ENCODE measurements around the gene SERPINH1. TPM values are rescaled to one million over a fixed set of nuclear protein-coding genes. Genes with fewer than 3 reads are reported as not detected.
"Not testable (repeated sequence)": the region's sequence is repeated elsewhere in the genome, so short reads cannot be mapped to it uniquely, and the experiment has no call there.

Gene SERPINH1
- total RNA-seq, 1 donor from 2014 or later, result 12.6 TPM

DNA sequence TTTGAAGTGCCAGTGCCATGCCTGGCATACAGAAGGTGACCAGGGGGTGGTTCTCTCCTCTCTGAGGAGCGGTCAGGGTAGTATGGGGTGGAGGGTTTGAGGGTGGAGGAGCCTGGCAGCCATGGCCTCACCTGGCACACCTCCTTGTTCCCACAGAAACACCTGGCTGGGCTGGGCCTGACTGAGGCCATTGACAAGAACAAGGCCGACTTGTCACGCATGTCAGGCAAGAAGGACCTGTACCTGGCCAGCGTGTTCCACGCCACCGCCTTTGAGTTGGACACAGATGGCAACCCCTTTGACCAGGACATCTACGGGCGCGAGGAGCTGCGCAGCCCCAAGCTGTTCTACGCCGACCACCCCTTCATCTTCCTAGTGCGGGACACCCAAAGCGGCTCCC is 9.6 kb downstream of the SERPINH1 start:
- intact Hi-C loops (cut with micrococcal nuclease), result no loop called here

DNA sequence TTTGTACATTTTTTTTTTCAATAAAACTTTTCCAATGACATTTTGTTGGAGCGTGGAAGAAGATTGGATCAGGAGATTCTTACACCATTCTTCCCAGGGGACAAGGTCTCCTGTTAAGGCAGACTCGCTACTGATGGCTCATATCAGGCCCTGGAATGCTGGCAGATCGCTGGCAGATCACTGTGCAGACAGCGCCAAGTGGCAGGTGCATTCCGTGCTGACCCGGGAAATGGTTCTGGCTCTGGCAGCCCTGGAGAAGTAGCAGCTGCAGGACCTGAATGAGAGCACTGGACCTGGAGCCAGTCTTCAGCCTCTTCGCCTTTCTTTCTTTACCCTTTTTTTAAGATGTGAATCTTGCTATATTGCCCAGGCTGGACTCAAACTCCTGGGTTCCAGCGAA is 10.7 kb downstream of the SERPINH1 start:
- intact Hi-C loops (cut with micrococcal nuclease), result no loop called here

DNA sequence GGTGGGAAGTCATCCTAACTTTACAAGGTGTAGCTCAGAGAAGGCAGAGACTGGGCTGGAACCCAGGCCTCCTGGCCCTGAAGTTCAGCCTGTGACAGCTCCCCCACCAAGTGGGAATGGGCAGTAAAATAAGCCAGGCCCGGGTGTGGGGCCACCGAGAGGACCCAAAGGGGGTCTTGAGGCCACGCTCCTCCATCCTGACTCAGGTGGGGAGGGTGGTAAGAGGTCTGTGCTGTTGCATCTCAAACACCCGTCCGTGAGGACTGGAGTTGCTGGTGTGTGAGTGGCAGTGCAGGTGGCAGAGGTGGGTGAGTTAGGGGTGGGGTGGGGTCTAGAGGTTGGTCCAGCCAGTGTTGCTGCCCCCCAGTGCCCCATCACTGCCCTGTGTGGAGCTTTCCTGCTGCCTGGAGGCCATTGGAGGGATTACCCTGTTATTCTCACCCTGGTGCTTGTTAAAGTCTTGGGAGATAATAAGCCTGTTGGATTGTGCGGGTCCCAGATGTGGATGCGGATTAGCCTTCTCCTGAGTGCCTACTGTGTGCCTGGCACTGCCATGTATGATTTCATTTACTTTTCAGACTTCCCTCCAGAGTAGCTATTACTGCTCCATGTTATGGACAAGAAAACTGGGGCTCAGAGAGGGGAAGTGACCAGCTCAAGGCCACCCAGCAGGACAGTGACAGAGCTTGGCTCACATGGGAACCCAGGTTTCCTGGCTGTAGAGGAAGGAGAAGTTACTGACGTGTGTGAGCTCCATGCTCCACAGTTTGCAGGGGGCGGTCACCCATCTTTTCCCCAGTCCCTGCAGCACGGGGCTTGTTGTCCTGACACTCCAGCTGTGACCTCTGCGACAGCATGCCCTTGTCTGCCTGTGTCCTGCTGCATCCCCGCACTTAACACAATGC is 12.9 kb downstream of the SERPINH1 start:
- intact Hi-C loops (cut with micrococcal nuclease), result no loop called here

DNA sequence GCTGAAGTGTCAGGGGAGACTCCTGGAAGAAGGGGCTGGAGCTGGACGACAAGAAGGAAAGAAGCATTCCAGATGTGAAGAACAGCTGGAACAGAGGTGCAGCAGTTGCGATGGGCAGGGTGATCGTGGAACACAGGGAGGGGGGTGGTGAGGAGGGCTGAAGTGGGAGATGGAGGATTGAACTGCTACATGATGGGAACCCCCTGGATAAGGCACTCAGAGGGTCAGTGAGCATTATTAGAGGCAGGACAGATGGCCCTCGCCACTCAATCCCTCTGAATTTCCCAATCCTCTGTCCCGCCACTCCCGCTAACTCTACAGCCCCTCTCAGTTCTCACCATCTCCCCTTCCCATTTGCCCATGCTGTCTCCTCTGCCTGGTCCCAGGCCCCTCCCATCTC is 14.0 kb downstream of the SERPINH1 start:
- intact Hi-C loops (cut with micrococcal nuclease), result no loop called here

DNA sequence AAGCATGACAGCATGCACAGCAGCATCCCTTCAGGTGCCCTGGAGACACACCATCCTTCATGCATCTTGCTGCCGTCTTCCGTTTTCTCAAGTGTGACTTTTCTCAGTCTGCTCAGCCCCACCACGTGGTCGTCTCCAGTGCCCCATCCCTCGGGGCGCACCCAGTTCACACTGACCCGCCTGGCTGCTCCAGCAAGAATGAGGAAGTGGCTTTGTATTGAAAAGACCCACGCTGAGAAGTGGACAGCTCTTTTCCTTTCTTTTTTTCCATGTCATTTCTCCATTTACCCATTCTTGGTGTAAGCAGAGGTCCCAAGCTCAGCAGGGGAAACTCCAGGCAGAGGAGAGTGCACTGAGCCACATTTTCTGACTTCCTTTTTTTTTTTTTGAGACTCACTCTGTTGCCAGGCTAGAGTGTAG is 14.5 kb downstream of the SERPINH1 start:
- intact Hi-C loops (cut with micrococcal nuclease), result no loop called here

DNA sequence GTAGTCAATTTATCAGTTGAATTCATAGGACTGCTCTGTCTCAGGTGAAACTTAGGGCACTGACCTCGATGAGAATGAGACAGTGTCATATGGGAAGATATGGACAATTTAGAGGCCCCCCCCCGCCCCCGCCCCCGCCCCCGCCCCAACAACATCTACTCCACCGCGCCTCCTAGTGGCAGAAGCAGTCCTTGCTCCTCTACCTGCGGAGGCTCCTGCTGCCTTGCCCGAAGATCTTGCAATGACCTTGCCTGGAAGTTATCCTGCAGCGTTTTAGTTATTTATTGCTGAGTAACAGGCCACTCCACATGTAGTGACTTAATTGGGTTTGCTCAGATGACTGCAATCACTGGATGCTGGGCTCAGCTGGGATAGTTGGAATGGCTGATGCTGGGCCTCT is 15.2 kb downstream of the SERPINH1 start:
- intact Hi-C loops (cut with micrococcal nuclease), result no loop called here

DNA sequence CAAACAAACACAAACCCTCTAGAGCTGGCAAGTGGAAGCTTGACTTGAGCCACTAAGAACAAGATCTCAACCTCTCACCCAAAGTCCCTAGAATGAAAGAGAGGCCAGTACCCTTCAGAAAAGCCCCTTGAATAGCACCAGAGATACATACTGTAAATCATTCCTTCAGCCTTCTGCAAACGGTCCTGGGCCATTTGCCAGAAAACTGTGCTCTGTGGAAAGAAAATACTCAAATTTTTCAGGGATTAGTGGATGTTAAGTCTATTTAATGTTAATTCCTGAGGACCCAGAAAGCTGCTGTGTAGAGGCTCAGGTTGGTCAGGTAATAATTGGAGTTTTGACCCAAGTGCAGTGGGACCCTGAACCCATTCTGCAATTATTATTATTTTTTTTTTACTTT is 16.9 kb downstream of the SERPINH1 start:
- intact Hi-C loops (cut with micrococcal nuclease), result no loop called here

DNA sequence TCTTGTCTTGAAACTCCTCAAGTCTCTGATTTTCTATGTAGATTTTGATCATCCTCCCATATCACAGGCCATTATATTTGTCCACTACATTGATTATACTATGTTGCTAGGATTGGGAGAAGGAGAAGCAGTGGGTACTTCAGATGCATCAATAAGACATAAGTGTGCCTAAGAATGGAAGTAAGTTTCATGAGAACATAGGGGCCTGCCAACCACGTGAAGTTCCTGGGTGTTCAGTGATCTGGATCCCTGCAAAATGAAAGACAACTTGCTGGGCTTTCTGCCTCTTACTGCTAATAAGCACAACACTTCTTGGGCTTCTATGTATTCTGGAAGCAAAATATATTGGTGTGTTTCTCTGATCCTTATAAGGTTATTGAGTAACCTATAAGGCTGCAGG is 17.8 kb downstream of the SERPINH1 start:
- intact Hi-C loops (cut with micrococcal nuclease), result no loop called here

DNA sequence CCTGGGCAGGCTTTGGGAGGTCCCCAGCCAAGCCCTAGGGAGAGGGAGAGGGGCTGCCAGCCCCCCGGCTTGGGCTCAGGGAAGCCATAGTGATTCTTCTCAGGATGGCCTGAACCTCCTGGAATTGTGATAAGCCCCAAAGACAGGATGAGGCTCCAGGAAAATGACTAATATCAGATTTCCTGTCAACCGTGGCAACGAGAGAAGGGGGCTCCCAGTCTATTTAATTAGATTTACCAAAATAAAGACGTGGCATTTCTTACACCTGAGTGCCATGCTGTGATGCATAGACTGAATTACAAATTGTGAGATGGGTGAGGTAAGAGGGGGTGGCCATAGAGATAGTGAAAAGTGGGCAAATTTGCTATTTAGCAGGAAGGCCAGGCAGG is 20.4 kb downstream of the SERPINH1 start:
- intact Hi-C loops (cut with micrococcal nuclease), result no loop called here

DNA sequence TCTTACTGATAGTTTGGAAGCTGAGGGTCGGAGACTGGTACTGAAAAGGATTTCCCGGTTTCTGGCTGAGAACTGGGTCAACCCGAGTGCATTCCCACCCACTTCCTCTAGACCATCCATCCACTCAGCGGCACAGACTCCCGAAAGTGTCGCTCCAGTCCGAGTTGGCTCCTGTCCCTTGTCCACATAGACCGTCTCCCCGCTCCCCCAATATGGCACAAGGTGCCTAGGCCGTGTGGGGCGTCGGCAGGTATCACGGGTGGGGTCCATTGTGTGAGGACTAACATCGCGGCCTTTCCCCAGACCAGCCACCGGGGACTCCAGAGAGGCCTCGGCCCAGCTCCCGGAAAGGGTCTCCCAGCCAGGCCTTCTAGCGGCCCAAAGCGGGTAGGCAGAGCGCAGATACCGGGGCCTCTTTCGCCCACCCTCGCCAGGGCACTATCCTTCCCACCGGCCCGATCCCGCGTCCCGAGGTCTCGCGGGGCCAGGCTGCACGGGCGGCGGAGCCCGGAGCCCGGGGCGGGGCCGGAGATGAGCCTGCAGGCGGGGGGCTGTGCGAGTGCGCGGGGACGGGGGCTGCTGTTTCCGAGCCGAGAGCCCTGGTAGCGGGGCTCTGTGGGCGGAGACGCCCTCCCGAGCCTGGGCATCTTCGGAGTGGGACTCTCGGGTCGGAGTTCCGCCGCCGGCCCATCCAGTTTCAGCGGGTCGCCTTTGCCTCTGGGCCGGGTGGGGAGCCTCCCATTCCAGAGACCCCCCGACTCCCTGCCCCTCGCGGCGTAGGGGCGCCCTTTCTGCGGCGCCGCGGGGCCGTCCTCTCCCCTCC is 21.1 kb downstream of the SERPINH1 start:
- intact Hi-C loops (cut with micrococcal nuclease), result no loop called here

DNA sequence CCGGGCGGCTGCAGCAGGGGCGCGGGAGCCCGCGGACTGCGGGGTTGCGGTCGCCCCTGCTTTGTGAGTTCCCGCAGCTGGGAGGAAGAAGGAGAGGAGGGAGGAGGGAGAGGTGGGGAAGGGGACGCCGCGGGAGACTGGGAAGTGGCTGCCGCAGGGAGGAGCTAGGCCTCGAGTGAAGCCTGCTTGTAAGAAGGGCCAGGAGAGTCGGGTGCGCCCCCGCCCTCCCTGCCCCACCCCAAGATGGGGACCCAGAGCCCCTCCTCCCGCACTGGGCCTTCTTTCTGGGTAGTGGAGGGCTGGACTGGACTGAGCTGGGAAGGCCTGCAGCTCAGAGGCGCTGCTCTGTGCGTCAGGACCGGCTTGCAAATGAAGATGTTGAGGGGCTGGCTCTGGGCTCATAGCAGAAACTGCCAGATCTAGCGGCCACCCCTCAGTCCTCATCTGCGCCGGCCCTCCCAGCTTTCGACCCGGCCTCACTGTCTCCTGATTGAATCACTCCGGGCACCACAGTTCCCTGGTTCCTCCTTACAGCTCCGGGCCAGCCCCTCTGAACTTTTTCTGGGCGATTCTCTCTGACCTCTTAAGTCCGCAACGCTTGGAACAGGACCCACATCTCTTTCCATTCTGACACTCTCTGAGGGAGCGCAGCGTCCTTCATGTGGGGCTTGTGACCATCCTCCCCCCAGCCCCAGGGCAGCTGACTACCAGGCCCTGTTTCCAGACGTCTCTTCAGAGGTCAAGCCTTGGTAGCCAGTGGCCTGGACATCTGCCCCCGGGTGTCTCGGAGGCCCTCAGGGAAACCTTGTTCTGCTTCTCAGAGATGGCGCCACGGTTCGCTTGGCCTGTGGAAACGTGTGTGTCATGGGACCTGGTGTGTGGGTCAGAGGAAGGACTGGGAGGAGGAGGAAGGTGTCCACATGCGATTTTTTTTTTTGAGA is 21.9 kb downstream of the SERPINH1 start:
- intact Hi-C loops (cut with micrococcal nuclease), result no loop called here

DNA sequence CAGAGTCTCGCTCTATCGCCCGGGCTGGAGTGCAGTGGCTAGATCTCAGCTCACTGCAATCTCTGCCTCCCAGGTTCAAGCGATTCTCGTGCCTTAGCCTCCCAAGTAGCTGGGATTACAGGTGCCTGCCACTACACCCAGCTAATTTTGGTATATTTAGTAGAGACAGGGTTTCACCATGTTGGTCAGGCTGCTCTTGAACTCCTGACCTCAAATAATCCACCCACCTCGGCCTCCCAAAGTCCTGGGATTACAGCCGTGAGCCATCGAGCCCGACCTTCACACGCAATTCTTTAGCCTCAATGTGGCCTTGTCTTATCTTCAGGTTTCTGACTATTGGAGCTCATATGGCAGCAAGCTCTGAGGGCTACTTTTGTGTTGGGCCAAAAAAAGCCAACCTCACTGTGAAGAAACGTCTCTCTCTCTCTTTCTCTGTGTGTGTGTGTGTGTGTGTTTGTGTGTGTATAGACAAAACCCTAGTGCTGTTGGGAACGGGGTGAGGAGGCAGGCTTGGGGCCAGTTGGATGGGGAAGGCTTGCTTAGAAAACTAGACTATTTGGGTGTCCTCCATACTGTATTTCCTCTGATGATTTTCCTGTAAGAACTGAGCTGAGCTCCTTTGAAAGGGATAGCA is 22.7 kb downstream of the SERPINH1 start:
- intact Hi-C loops (cut with micrococcal nuclease), result not testable (repeated sequence)

DNA sequence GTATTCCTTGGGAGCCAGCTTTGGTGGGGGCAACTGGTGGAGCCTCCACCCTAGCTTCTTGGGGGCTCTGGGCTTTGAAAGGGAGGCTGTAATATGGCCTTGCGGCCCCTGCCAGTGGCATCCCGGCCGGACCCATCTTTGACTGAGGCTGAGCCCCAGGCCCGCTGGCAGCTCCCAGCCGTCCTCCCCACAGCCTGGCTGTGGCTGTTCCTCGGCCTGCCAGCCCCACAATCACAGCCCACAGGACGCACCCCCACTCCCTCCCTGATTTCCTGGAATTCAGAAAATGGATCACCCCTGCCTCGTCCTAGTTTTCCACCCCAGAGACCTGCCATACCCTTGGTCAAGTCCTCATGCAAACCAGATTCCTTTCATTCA is 23.2 kb downstream of the SERPINH1 start:
- intact Hi-C loops (cut with micrococcal nuclease), result no loop called here

DNA sequence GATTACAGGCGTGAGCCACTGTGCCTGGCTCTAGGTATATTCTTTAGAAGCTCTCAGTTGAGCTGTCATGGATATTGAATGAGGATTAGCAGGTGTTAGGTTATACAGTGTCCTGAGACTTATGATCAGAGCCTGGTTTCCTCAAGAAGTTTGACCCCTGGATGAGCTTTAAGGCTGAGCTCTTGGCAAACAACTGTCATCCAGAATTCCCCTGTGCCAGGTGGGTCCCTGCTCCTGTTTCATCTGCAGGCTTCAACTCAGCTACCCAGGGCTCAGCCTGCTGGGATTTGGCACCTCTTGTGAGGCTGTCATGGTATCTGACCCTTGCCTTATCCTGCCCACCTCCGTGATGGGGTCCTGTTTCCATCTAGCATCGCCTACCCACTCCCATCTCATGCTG is 24.3 kb downstream of the SERPINH1 start:
- intact Hi-C loops (cut with micrococcal nuclease), result no loop called here

DNA sequence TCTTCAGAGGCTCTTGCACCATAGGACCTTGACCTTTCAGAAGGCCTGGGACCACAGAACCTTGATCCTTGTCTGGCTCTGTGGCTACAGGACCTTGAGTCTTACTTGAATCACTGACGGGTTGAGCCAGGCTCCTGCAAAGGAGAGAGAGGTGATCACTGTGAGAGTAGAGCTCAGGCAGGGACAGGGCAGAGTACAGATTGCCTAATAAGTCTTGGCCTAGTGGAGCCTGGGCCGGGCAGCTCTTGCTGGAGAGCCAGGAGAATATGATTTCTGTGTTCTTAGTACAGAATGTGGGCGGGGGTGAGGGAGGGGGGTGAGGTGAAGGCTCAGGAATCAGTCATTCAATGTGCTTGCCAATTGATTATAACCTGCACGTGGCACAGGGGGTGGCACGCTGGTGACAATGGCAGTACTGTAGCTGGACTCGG is 26.0 kb downstream of the SERPINH1 start:
- intact Hi-C loops (cut with micrococcal nuclease), result no loop called here

DNA sequence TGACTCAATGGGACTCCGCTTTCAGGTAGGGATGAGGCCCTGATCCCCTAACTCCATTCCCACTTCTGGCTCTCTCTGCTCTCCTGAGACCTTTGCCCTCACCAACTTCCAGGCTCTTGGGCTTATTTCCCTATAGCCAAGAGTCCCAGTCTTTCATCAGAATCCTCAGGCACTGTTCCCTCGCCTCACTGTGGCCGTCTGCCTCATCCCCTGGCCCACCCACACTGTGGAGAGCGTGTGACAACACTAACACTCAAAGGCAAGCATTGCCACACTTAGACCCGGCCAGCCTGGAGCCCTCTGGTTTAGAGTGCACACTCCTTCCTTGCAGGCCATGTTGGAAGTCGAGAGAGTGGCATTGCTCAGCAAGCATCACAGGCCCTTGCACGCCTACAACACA is 27.0 kb downstream of the SERPINH1 start:
- intact Hi-C loops (cut with micrococcal nuclease), result no loop called here

DNA sequence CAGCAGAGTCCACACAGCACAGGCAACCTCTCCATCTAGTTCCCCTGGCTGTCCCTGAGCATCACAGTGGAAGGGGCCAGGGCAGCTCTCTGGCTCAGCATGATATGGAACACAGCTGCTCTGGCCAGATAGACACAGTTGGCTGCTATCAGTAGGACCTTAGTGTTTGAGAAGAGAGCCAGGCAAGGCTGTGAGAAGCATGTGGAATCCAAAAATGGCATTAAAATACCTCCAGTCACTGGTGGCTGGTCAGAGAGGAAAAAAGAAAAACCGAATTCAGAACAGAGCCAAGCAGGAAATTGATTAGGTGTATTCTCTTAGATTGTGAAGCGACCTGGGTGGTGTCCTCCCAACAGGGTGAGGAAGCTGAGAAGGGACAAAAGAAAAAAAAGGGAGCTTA is 27.9 kb downstream of the SERPINH1 start:
- intact Hi-C loops (cut with micrococcal nuclease), result no loop called here

DNA sequence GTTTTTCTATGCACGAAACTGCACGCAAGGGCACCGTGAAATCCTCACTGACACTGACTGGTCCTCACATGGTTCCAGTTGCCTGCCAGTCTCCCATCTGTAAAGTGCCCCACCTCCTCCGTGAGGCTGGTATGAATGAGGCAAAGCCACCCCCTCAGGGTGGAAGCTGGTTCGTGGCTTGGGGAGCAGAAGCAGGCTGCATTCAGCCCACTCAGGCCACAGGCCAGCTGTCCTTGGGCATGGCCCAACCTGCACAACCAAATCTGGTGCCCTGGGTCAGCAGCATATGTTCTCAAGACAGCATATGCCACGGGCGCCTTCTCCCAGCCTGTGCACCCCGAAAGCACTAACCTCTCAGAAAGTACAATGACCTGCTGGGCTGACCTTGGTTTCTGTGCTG is 29.3 kb downstream of the SERPINH1 start:
- intact Hi-C loops (cut with micrococcal nuclease), result no loop called here

DNA sequence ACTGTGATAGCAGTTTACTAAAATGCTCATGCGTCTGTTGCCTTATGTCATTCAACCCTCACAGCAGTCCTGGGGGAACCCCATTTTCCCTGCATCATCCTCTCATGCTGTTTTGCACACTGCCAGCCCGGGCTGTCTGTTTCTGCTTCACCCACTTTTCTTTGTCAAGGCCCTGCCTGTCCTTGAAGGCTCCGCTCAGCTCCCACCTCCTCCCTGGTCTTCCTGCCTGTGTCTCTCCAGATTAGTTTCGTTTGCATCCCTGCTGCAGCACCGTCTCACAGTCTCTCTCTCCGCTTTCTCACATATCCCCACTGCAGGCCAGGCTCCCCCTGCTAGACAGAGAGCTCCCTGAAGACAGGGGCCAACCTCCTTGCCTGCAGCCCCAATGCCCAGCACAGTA is 29.9 kb downstream of the SERPINH1 start:
- intact Hi-C loops (cut with micrococcal nuclease), result no loop called here

DNA sequence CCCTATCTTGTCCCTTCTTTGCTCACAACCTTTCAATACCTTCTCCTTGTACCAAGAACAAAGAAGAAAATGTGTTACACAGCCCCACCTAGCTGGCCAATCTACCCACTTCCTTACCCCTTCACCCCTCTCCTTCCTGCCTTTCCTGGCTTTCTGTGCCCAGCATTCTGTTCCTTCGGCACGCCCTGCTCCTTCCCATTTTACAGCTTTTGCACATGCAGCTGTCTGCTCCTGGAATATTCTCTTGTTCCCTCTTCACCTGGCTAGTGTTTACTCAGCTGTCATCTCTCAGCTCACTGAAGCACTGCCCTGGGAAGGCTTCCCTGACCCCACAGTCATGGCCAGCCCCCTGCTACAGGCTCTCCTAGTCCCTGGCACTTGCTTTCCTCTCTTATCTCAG is 30.7 kb downstream of the SERPINH1 start:
- intact Hi-C loops (cut with micrococcal nuclease), result no loop called here

Data from T-helper 2 cell treated with Interferon-gamma antibody and Interleukin-4, amounts not matched to agents 100 ng/mL and 5 ng/mL, for 36 hours (primary cell).